ENCODE results near the gene SFTA2. TPM values are rescaled to one million over a fixed set of nuclear protein-coding genes. Genes with fewer than 3 reads are reported as not detected.
"Not testable (repeated sequence)": the region's sequence is repeated elsewhere in the genome, so short reads cannot be mapped to it uniquely, and the experiment has no call there.

SFTA2 gene
- total RNA-seq, 1 experiment from 2014 or later = not detected

DNA sequence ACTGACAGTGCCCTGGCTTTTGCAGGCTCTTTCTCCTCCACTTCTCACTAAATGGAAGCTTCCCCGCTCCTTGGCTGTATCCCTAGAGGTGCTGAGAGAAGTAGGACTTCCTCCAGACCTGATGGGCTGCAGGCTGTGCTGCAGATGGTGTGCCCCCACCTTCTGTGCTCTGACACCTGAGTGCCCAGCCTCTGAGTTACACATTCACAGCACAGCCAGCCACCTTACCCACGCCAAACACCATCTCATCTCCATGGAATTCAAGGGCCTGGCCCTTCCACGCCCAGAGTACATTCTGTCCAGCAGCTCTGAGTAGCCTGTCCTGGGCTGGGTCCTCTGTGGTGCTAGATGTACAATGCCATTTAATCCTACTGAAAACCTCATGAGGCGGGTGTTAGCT, 5.3 kb downstream of the SFTA2 start:
- Histone ChIP-seq H3K23me2 (ENCODE audit: insufficient read length, low read depth, low read length, poor library complexity, severe bottlenecking) (no peaks in the 10 kb centered on the region), H4K5ac (ENCODE audit: insufficient read length, low read depth, low read length) (no peak overlapping the region), H3K79me2 (ENCODE audit: insufficient read depth, low read length) (no peaks in the 10 kb centered on the region), H4K91ac (ENCODE audit: insufficient read length, low read depth, low read length) (no peak overlapping the region), H3K56ac (ENCODE audit: insufficient read length, low read depth, low read length) (no peak overlapping the region), H3K23ac (ENCODE audit: insufficient read length, low read depth, low read length) (no peak overlapping the region), H3K27ac (ENCODE audit: insufficient read length, low read depth, low read length) (no peak overlapping the region), H2BK20ac (ENCODE audit: low read depth, low read length, poor library complexity, severe bottlenecking) (no peak overlapping the region), H4K8ac (replicated peaks; ENCODE audit: insufficient read length, low read depth, low read length) (no peak overlapping the region), H3K9me3 (ENCODE audit: control insufficient read depth, low read depth, low read length) (no peaks in the 10 kb centered on the region), H3K79me1 (ENCODE audit: insufficient read depth, low read depth, low read length, poor library complexity, severe bottlenecking) (no peaks in the 10 kb centered on the region), H3K4me1 (ENCODE audit: insufficient read depth, low read length) (peaks cover 2% of the 10 kb centered on the region; the same call in 1 of the 2 replicates), H3K4me2 (ENCODE audit: insufficient read depth, insufficient read length, low read length) (no peak overlapping the region), H3K14ac (ENCODE audit: insufficient read depth, low read length) (no peak overlapping the region; the same call in 1 of the 2 replicates), H2BK15ac (ENCODE audit: low read depth, low read length) (no peak overlapping the region), H3T11ph (ENCODE audit: low read length) (no peak overlapping the region), H2BK5ac (ENCODE audit: insufficient read length, low read length) (no peak overlapping the region), H3K27me3 (ENCODE audit: insufficient read depth, low read length) (no peaks in the 10 kb centered on the region), H2AFZ (ENCODE audit: low read length) (no peak overlapping the region), H3K9ac (ENCODE audit: extremely low read depth, insufficient read length, low read length) (no peak overlapping the region), H2AK5ac (ENCODE audit: insufficient read length, low read length) (no peak overlapping the region), H2BK12ac (ENCODE audit: insufficient read length, low read depth, low read length) (no peak overlapping the region), H3K4ac (ENCODE audit: low read depth, low read length) (no peak overlapping the region), H3K18ac (ENCODE audit: insufficient read length, low read depth, low read length) (no peak overlapping the region), H2BK120ac (ENCODE audit: low read depth, low read length, poor library complexity, severe bottlenecking) (no peak overlapping the region), H4K20me1 (ENCODE audit: control insufficient read depth, insufficient read depth, insufficient read length) (no peaks in the 10 kb centered on the region)
- Mint-ChIP-seq H3K27ac (no peak overlapping the region; a peak in 1 of 7 replicates), H3K4me1 (peaks cover 9 to 16% of the 10 kb centered on the region in 2 experiments), H3K9me3 (peaks cover 13 to 14% of the 10 kb centered on the region in 2 experiments; a peak in 4 of 5 replicates), H3K36me3 (ENCODE audit: insufficient read depth in 1 of 3, low read depth in 3 of 3) (peaks cover 36 to 69% (median 59%) of the 10 kb centered on the region in 3 experiments), H3K27me3 (ENCODE audit: low read depth) (no peaks in the 10 kb centered on the region), H3K4me3 (no peak overlapping the region)
- no CpG with 5 or more reads among the region's 4 CpGs for WGBS (ENCODE audit: extremely low coverage, insufficient read length, low lambda C conversion rate)
- DNase-seq = no peak
- TF ChIP-seq, protein P1, sequence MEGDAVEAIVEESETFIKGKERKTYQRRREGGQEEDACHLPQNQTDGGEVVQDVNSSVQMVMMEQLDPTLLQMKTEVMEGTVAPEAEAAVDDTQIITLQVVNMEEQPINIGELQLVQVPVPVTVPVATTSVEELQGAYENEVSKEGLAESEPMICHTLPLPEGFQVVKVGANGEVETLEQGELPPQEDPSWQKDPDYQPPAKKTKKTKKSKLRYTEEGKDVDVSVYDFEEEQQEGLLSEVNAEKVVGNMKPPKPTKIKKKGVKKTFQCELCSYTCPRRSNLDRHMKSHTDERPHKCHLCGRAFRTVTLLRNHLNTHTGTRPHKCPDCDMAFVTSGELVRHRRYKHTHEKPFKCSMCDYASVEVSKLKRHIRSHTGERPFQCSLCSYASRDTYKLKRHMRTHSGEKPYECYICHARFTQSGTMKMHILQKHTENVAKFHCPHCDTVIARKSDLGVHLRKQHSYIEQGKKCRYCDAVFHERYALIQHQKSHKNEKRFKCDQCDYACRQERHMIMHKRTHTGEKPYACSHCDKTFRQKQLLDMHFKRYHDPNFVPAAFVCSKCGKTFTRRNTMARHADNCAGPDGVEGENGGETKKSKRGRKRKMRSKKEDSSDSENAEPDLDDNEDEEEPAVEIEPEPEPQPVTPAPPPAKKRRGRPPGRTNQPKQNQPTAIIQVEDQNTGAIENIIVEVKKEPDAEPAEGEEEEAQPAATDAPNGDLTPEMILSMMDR (conservative IDR thresholded peaks at IDR 0.05) = no peak

DNA sequence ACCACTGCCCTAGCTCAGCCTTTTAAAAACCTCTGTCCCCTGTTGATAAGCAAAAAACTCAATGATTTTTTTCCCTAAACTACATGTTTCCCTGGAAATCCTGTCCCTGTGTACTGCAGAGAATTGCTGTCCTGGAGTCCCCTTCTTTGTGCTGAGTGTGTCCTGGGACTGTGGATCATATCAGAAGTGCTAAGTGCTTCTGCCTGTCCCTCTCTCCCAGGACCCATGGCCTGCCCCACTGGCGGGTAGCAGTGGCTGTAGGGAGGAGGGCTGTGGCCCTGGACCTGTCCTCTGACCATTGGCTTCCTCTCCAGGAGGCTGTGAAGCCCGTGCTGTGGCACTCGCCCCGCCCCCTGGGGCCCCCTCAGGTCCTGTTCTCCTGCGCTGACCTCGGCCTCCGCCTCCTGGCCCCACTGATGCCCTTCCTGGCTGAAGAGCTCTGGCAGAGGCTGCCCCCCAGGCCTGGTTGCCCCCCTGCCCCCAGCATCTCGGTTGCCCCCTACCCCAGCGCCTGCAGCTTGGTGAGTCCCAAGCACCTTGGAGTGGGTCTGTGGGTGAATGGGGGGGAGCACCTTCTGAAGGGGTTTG, 7.8 kb downstream of the SFTA2 start:
- H3K9me3 Mint-ChIP-seq = peaks cover 10 to 11% of the 10 kb centered on the region in 2 experiments; a peak in 4 of 5 replicates
- not testable (repeated sequence) for H3K18ac ChIP-seq (ENCODE audit: insufficient read length, low read depth, low read length); H2BK120ac ChIP-seq (ENCODE audit: low read depth, low read length, poor library complexity, severe bottlenecking); H3K14ac ChIP-seq (ENCODE audit: insufficient read depth, low read length); H3K56ac ChIP-seq (ENCODE audit: insufficient read length, low read depth, low read length); H3K27ac ChIP-seq (ENCODE audit: insufficient read length, low read depth, low read length); H3K4ac ChIP-seq (ENCODE audit: low read depth, low read length); H3K4me1 ChIP-seq (ENCODE audit: insufficient read depth, low read length); H3K9ac ChIP-seq (ENCODE audit: extremely low read depth, insufficient read length, low read length); H2AFZ ChIP-seq (ENCODE audit: low read length); H3K27me3 ChIP-seq (ENCODE audit: insufficient read depth, low read length); H2BK20ac ChIP-seq (ENCODE audit: low read depth, low read length, poor library complexity, severe bottlenecking); H3K4me2 ChIP-seq (ENCODE audit: insufficient read depth, insufficient read length, low read length); H4K91ac ChIP-seq (ENCODE audit: insufficient read length, low read depth, low read length); H3K23me2 ChIP-seq (ENCODE audit: insufficient read length, low read depth, low read length, poor library complexity, severe bottlenecking); H4K8ac ChIP-seq (replicated peaks; ENCODE audit: insufficient read length, low read depth, low read length); H4K20me1 ChIP-seq (ENCODE audit: control insufficient read depth, insufficient read depth, insufficient read length); H3K79me2 ChIP-seq (ENCODE audit: insufficient read depth, low read length); H3K23ac ChIP-seq (ENCODE audit: insufficient read length, low read depth, low read length); H3K9me3 ChIP-seq (ENCODE audit: control insufficient read depth, low read depth, low read length); H2BK5ac ChIP-seq (ENCODE audit: insufficient read length, low read length); H2BK15ac ChIP-seq (ENCODE audit: low read depth, low read length); H3K27me3 Mint-ChIP-seq (ENCODE audit: low read depth); H3K4me3 Mint-ChIP-seq; H2BK12ac ChIP-seq (ENCODE audit: insufficient read length, low read depth, low read length); H3T11ph ChIP-seq (ENCODE audit: low read length); DNase-seq; H3K79me1 ChIP-seq (ENCODE audit: insufficient read depth, low read depth, low read length, poor library complexity, severe bottlenecking); H2AK5ac ChIP-seq (ENCODE audit: insufficient read length, low read length); H4K5ac ChIP-seq (ENCODE audit: insufficient read length, low read depth, low read length)
- peaks cover 9 to 12% of the 10 kb centered on the region in 2 experiments for H3K4me1 Mint-ChIP-seq
- peaks cover 44 to 89% (median 80%) of the 10 kb centered on the region in 3 experiments for H3K36me3 Mint-ChIP-seq (ENCODE audit: insufficient read depth in 1 of 3, low read depth in 3 of 3)
- no CpG with 5 or more reads among the region's 9 CpGs for WGBS (ENCODE audit: extremely low coverage, insufficient read length, low lambda C conversion rate)
- H3K27ac Mint-ChIP-seq = peak overlapping the region in 2 of 3 experiments; percentile 33 to 60; a peak in 2 of 7 replicates

All from H9 (cell line).